Rectal smooth muscle tissue (tissue), 1 donor: ENCODE measurements around the gene TSSK2.
A peak's percentile ranks its signal among the peaks of the same experiment; 100 is the strongest.

ENCODE experiments used
- H3K27ac ChIP-seq: one replicate; pipeline ENCODE4 v1.7.0; 2013; ENCODE audit warnings: low read depth, low read length, inconsistent platforms
- H3K27me3 ChIP-seq: one replicate; pipeline ENCODE4 v1.7.0; 2013; ENCODE audit warnings: low read length; ENCODE audit not compliant: control insufficient read depth, insufficient read depth
- H3K36me3 ChIP-seq: one replicate; pipeline ENCODE4 v1.7.0; 2013; ENCODE audit warnings: low read length; ENCODE audit not compliant: control insufficient read depth, insufficient read depth
- H3K4me1 ChIP-seq: one replicate; pipeline ENCODE4 v1.7.0; 2013; ENCODE audit warnings: low read length; ENCODE audit not compliant: control insufficient read depth, insufficient read depth
- H3K4me3 ChIP-seq: one replicate; pipeline ENCODE4 v1.7.0; 2013; ENCODE audit warnings: low read length
- H3K9ac ChIP-seq: one replicate; pipeline ENCODE4 v1.7.0; 2013; ENCODE audit warnings: low read length

Gene TSSK2

DNA sequence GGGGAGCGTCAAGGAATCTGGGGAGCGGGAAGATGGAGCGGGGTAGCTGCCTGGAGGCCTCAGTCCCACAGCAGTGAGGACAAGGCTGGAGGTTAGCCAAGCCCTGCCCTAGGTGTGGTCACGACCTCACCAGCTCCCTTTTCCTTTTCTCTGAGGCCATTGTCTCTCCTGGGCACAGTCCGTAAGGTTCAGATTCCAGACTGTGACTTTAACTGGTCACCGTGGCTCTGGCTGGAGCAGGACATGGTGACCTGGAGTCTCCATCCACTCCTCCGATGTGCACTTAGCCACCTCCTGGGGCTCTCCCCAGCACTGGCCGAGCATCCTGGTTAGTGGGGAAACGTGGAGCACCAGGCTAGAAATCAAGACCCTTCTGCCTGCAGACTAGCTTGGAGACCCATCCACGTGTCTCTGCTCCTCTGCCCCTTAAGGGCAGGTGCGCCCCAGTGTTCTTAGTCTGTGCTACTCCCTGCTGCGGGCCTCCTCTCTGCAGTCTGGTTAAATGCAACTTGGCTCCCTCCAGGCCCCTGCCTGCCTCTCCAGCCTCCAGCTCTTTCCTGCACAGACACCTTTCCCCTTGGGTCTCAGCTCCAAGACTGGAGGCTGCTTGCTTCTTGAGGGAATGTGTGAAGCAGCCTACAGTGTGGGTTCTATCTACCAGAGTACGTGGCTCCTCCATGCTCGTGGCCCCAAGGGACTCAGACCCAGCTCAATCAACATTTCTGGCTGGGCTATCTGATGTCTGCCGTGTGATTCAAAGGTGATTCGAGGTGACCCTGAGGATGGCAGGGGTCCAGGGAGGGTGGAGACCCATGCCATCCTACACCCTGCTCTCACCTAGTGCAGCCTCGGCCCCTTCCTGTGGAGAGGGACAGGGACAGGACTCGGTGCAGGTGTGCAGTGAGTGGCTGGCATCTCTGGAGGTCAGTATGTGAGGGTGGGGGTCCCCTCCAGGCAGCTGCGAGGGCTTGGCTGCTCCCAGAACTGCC lies 42.2 kb downstream of the TSSK2 start:
- H3K4me3 ChIP-seq = peak overlapping the region; percentile 92
- H3K9ac ChIP-seq = no peak overlapping the region
- H3K27ac ChIP-seq = no peak overlapping the region
- peaks cover 15% of the 10 kb centered on the region for H3K27me3 ChIP-seq
- H3K4me1 ChIP-seq = peaks cover 19% of the 10 kb centered on the region
- H3K36me3 ChIP-seq = peaks cover 2% of the 10 kb centered on the region

DNA sequence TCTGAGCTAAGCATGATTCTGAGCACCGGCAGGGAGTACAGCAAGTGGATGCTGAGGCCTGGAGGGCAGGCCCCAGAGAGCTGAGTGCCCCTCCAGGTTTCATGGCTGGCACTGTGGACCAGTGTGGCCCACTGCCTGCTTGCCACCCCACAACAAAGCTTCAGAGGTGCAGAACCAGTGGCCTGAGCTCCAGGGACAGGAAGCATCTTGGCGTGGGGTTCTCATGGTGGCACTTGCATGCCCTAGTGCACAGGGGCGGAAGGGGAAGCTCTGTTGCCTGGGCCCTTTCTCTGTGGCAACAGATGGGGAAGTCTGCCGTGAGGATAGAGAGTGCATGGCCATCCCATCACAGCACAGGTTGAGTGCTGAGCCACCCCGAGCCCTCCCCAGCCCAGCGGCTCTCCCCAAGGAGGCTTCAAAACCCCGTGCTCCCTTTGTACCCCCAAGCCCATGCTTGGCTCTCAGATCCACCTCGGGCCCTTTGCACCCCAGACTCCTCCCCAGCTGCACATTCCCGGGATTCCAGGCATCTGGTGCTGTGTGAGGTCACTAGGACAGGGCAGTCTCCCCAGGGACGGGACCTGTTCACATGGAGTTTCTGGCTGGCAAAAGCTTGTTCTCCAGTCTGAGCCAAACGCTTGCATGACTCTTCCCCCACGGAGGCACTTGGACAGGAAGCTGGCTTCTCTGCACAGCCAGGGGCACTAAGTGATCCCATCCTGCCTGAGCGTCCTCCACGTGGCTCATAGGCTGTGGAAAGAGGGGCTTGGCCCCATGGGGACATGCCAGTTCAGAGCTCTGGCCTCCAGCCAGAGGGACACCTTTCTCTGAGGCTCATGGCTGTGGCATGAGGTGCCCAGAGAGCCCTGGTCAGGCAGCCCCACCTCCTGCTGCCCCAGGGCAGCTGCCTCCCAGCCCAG lies 43.3 kb downstream of the TSSK2 start:
- Histone ChIP-seq H3K36me3 (peaks cover 2% of the 10 kb centered on the region), H3K9ac (no peak overlapping the region), H3K27me3 (peaks cover 9% of the 10 kb centered on the region), H3K27ac (no peak overlapping the region), H3K4me1 (peaks cover 22% of the 10 kb centered on the region), H3K4me3 (no peak overlapping the region)

DNA sequence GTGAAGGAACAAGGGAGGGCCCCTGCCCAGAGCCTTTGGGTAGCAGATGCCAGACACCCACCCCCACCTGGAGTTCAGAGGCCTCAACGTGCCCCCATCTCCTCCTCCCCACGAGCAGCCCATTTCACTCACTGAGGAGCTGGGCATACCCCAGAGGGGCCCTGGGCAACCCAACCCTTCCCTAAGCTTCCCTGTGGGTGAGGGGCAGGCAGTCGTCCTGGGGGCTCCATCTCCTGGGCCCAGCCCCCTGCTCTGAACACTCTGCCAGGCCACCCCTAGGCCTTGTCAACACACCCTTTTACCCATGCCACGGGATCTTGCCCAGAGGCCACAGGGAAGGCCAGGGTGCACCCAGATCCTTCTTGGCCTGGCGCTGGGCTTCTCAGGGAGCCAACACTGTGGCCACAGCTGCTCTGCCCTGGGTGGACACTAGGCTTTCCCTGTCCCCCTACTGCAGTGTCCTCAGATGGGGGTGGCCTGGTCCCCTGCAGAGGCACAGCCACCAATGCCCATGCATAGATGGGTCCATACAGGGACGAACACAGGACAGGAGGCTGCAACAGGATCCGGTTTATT lies 44.0 kb downstream of the TSSK2 start:
- Histone ChIP-seq H3K27me3 (peaks cover 2% of the 10 kb centered on the region), H3K4me3 (no peak overlapping the region), H3K36me3 (peaks cover 2% of the 10 kb centered on the region), H3K9ac (no peak overlapping the region), H3K4me1 (peaks cover 26% of the 10 kb centered on the region), H3K27ac (no peak overlapping the region)

DNA sequence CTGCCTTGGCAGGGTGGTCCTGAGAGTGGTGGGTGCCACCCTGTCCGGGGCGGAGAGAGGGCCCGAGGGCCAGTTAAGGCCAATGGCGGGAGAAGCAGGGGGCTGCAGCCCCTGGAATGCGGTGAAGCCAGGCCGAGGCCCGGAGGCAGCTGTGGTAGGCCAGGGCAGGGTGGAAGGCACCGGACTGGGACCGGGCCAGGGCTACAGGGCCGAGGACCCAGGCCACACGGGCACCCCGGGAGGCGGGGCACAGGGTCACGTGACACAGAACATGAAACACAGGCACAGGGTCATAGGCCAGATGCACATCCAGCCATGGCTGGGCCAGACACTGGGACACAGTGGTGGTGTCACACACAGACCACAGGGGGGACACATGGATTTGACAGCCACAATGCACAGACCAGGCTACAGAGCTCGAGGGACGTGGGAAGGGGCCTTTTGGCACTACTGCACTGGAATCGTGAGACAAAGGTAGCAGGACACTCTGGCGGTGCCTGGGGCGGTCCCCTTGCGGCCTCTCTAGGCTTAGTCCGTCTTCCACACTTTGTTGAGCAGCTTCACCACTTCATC lies 44.6 kb downstream of the TSSK2 start:
- peaks cover 23% of the 10 kb centered on the region for H3K4me1 ChIP-seq
- H3K27me3 ChIP-seq = no peaks in the 10 kb centered on the region
- no peak overlapping the region for H3K4me3 ChIP-seq
- H3K36me3 ChIP-seq = peaks cover 2% of the 10 kb centered on the region
- H3K27ac ChIP-seq = no peak overlapping the region
- peak overlapping the region; percentile 49 for H3K9ac ChIP-seq

DNA sequence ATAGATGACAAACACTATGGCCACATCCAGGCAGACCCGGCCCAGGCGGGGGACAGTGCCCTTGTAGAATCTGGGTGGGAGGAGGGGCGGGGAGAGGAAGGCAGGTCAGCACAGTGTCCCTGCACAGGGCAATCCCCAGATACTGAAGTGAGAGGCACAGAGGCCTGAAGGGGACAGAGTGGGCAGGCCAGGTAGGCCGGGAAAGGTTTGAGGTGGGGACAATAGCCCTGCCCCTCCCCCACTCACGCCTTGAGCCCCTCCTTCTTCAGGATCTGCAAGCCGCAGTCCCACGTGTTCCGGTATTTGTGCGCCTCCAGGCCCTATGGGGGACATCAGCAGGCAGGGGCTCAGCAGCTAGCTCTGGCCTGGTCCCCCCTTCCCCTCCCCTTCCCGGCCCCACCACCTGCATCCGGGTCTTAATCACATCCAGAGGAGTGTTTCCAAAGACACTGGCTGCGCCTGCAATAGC lies 45.1 kb downstream of the TSSK2 start:
- no peaks in the 10 kb centered on the region for H3K27me3 ChIP-seq
- peaks cover 2% of the 10 kb centered on the region for H3K36me3 ChIP-seq
- H3K4me3 ChIP-seq = no peak overlapping the region
- peaks cover 20% of the 10 kb centered on the region for H3K4me1 ChIP-seq
- H3K9ac ChIP-seq = no peak overlapping the region
- no peak overlapping the region for H3K27ac ChIP-seq

DNA sequence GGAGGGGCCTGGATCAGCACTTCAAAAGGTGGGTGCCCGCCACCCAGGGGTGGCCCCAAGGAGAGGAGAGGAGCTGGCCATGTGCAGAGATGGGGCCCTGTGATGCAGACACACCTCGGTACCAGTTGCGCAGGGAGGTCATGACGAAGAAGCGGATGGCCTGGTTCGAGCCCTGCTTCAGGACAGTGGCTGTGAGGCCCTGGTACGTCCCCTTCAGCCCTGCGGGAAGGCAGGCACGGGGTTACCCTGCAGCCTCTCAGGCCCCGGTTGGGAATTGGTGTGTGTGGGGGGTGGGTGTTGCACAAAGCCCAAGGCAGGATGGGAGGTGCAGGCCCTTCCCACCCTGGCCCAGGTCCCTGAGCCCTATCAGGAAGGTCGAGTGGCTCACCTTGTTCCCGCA lies 45.6 kb downstream of the TSSK2 start:
- no peaks in the 10 kb centered on the region for H3K27me3 ChIP-seq
- H3K4me3 ChIP-seq = no peak overlapping the region
- H3K9ac ChIP-seq = no peak overlapping the region
- no peak overlapping the region for H3K27ac ChIP-seq
- peaks cover 2% of the 10 kb centered on the region for H3K36me3 ChIP-seq
- H3K4me1 ChIP-seq = peaks cover 20% of the 10 kb centered on the region

DNA sequence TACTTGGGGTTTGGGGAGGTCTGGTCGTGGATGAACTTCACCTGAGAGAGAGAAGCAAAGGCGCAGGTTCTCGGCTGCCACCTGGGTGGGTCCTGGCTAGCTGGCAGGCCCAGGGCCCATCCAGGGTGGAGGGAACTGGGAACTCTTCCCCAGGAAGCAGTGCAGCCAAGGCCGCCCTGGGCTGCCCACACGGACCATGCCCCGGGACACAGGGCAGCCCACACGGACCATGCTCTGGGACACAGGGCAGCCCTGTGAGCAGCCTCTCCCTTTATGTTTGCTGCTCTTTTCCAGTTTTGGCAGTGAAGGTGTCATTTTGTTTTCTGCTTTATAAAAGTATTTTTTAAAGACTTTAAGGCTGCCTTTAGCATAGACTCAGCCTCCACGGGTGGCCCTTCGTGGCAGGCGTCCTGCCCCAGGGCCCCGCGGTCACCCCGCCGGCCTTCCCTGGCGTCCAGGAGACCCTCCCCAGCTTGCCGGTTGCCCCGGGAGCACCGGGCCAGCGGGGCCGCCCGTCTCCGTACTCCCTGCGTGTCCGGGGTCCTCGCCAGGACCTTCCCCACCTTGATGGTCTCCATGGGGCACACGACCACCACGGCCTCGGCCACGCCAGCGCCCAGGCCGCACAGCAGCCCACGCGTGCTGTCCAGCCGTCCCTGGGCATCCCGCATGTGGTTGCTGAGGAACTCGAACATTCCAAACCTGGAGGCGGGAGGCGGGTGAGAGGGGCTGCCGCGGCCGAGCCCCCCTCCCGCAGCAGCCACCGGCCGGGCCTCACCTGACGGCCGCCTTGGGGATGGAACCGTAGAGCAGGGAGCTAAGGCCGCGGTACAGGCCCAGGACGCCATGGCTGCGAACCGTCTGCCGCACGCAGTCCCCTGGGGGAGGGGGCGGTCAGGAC lies 46.3 kb downstream of the TSSK2 start:
- Histone ChIP-seq H3K27ac (no peak overlapping the region), H3K4me1 (peaks cover 16% of the 10 kb centered on the region)

DNA sequence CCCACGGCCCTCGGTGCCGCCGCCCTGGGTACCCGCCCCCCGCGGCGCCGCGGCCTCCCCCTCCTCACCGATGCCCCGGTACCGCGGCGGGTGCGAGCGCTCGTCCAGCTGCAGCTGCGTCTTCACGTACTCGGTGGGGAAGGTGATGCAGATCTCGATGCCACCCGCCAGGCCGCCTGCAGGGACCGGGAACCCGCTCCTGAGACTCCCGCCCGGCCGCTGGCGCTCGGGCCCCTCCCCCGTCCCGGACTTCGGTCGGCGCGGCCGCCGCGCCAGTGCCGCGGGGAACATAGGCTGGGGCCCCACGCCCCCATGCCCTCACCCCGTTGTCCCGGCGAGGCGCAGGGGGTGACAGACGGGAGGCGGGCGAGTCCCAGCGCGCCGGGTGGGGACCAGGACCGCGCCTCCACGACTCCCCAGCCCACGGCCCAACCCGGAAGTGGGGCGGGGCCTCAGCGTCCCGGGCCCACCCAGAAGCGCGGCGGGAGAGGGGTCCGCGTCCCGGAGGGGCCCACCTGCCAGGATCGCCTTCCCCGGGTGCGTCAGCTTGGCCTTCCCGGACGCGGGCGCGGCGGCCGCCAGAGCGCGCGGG lies 47.1 kb downstream of the TSSK2 start:
- no peaks in the 10 kb centered on the region for H3K27me3 ChIP-seq
- H3K27ac ChIP-seq = peak overlapping the region; percentile 78
- H3K4me3 ChIP-seq = peak overlapping the region; percentile 72
- peaks cover 13% of the 10 kb centered on the region for H3K4me1 ChIP-seq
- peaks cover 2% of the 10 kb centered on the region for H3K36me3 ChIP-seq
- peak overlapping the region; percentile 56 for H3K9ac ChIP-seq

More for the DNA sequence above, 46.3 kb downstream of the TSSK2 start:
- H3K9ac ChIP-seq = peak overlapping the region; percentile 56
- H3K36me3 ChIP-seq = peaks cover 2% of the 10 kb centered on the region
- no peaks in the 10 kb centered on the region for H3K27me3 ChIP-seq
- peak overlapping the region; percentile 72 for H3K4me3 ChIP-seq

DNA sequence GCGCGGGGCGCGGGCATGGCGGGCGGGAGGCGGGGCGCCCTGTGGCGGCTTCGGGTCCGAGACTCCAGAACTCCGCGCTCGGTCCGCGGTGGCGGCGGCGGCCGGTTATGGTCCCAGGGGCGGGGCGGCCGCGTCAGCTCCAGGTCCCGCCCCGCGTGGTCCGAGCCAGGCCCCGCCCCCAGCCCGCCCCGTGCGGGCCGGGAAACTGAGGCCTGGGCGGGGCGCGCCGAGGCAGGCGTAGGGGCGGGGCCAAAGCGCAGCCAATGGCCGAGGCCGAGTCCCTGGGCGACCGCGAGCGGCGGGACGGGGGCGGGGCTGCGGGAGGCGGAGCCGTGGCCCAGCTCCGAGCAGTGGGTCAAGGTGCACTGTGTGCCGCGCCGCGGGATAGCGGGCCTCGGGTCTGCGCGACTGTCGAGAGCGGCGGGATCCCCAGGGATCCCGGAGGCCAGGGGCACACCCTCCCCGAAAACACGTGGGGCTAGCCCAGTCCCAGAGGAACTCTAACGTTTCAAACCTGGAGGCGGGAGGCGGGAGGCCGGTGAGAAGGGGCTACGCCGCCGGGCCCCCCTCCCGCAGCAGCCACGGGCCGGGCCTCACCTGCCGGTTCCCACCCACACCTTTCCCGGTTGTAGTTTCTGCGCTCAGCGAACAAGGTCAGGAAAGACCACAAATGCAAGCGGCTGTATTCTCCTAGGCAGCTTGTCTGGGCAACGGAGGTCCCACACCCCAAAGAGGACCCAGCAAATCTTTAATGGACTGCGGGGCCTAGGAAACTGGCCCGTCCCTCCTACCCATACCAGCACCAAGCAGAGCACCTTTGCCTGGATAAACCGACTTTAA lies 47.8 kb downstream of the TSSK2 start, which contains the start of gene SLC25A1:
Gene SLC25A1, minus strand, starts transcription at position 80 of the 840 bp plus-strand sequence. Its CDS starts 63 bp downstream, at position 17.
- Histone ChIP-seq H3K9ac (peak within 1 kb of the TSS; percentile 68), H3K27me3 (no peaks in the 10 kb centered on the region), H3K4me3 (peak within 1 kb of the TSS; percentile 72), H3K27ac (peak within 1 kb of the TSS; percentile 78), H3K36me3 (peaks cover 2% of the 10 kb centered on the region), H3K4me1 (peaks cover 13% of the 10 kb centered on the region)

DNA sequence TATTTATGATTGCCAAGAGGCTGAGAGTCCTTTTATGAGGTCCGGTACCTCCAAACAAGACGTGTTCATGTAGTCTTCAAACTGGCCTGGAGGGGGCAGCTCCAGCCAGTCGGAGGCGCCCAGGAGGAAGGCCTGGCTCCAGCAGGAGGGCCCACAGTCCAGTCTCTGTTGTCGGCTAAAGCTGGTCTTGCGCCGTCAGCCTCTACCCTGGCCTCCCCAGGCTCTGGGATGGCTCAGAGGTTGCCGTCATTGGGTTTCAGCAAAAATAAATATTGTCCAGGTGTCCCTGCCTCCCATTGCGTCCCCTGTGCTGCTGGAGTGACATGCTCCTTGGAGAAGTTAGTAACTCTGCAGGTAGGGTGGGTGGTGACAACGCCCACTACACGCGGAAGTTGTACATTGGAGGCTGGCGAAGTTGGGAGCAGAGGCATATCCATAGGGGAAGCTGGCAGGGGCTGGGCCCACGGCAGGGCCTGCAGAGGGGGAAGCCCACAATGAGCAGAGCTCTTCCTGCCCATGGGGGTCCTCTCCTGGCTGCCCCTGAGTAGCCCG lies 48.5 kb downstream of the TSSK2 start:
- Histone ChIP-seq H3K4me3 (peak overlapping the region; percentile 71), H3K36me3 (peaks cover 2% of the 10 kb centered on the region), H3K9ac (peak overlapping the region; percentile 68), H3K4me1 (peaks cover 13% of the 10 kb centered on the region), H3K27ac (peak overlapping the region; percentile 78), H3K27me3 (no peaks in the 10 kb centered on the region)
